ENCODE measurements around the gene PGAP3. TPM values are rescaled to one million over a fixed set of nuclear protein-coding genes. Genes with fewer than 3 reads are reported as not detected.
A peak's percentile ranks its signal among the peaks of the same experiment; 100 is the strongest.

The PGAP3 gene
- total RNA-seq (2021; ENCODE audit: unreplicated experiment) (21.8 TPM), Bru-seq, nascent RNA (percentile 59 among the genes with signal in this experiment), BruChase-seq, experiment 1, labeled RNA remaining after a 2-hour chase (percentile 73 among the genes with signal in this experiment), BruChase-seq, experiment 2, labeled RNA remaining after a 6-hour chase (percentile 75 among the genes with signal in this experiment)
- polyA plus RNA-seq (2012; ENCODE audit: insufficient read length): 23.8 TPM
- long read RNA-seq, transcript PGAP3-201 (8 exons, 2,737 nt): major isoform, 5 of 33 reads
- long read RNA-seq, transcript PGAP3-206 (4 exons, 2,220 nt): major isoform, 5 of 33 reads
- long read RNA-seq, partial matches to known transcripts: 5 of 33 reads
- long read RNA-seq, other reads (novel, unspliced or antisense): 18 of 33 reads

GRCh38 chr17:39687546-39688474 lies at the start of gene PGAP3:
TSS of gene PGAP3 (minus strand) at chr17:39688057. CDS start at chr17:39688014, 43 bp downstream.
- in situ Hi-C loops (cut with HindIII; ENCODE audit: low pct_unique_long_range_greater_than_20kb, low sequenced_read_pairs) (no loop called here), intact Hi-C loops (cut with micrococcal nuclease; ENCODE audit: unreplicated experiment) (no loop called here)
- peak; percentile 50 for DNase-seq (ENCODE audit: low read depth, low spot score)
- BruUV-seq (replicated peaks): TSS peak; percentile 99
- ATAC-seq: peak; percentile 98
- TF ChIP-seq CTCF (IDR thresholded peaks at IDR 0.05) (no peak), SIN3A (IDR thresholded peaks at IDR 0.05; ENCODE audit: borderline replicate concordance, insufficient read depth, low read depth, low read length) (0 out of 2 replicates have a peak, but pooled peaks have one; percentile 30), POLR2AphosphoS5 (IDR thresholded peaks at IDR 0.05; ENCODE audit: low read depth, low read length) (peak; percentile 78)
- no peaks in the 10 kb centered on the region for H3K27me3 ChIP-seq (ENCODE audit: control insufficient read depth, insufficient read depth, low read length)
- POLR2A ChIA-PET: interaction anchor here (0.7 kb wide), 1 partner anchor 15 kb away, joined by 3 read pairs; no protein-coding TSS in a partner anchor
- H3K27ac ChIP-seq (ENCODE audit: low read length): peak within 1 kb of the TSS; percentile 83
- H3K36me3 ChIP-seq (ENCODE audit: control insufficient read depth, insufficient read depth, low read length): no peaks in the 10 kb centered on the region; the same call in 1 of the 2 replicates
- H3K4me1 ChIP-seq (ENCODE audit: control insufficient read depth, insufficient read depth, low read length): 0 out of 2 replicates have a peak, but pooled peaks cover 3% of the 10 kb centered on the region
- CTCF ChIA-PET: interaction anchor here (0.5 kb wide), 1 partner anchor 43 kb away, joined by 10 read pairs; the partner anchor contains the start of gene MIEN1
- H3K9me3 ChIP-seq (ENCODE audit: control insufficient read depth, insufficient read depth, low read depth, low read length): peaks cover 4% of the 10 kb centered on the region; the same call in 1 of the 2 replicates
- H3K4me3 ChIP-seq (ENCODE audit: low read depth in 2 of 2, low read length in 2 of 2): peak within 1 kb of the TSS; percentile 56 to 78

GRCh38 chr17:39737206-39737759 lies 49.4 kb upstream of the PGAP3 start:
- intact Hi-C loops (cut with micrococcal nuclease; ENCODE audit: unreplicated experiment): no loop called here
- no peak for ATAC-seq

More at GRCh38 chr17:39737206-39737759, 49.4 kb upstream of the PGAP3 start:
- H3K4me3 ChIP-seq (ENCODE audit: low read depth in 2 of 2, low read length in 2 of 2): no peak overlapping the region; a peak in 1 of 4 replicates
- BruUV-seq (replicated peaks): no TSS peak
- H3K27ac ChIP-seq (ENCODE audit: low read length): no peak overlapping the region
- no peak for TF ChIP-seq TCF7L2 (IDR thresholded peaks at IDR 0.05; ENCODE audit: low read depth, low read length)
- TF ChIP-seq CTCF (IDR thresholded peaks at IDR 0.05): no peak
- TF ChIP-seq SIN3A (IDR thresholded peaks at IDR 0.05; ENCODE audit: borderline replicate concordance, insufficient read depth, low read depth, low read length): no peak
- no peak for TF ChIP-seq REST (IDR thresholded peaks at IDR 0.05; ENCODE audit: insufficient read depth in 1 of 2, low read depth in 2 of 2, low read length in 1 of 2)
- no peak for TF ChIP-seq POLR2AphosphoS5 (IDR thresholded peaks at IDR 0.05; ENCODE audit: low read depth, low read length)
- peaks cover 32% of the 10 kb centered on the region for H3K4me1 ChIP-seq (ENCODE audit: control insufficient read depth, insufficient read depth, low read length)
- DNase-seq (ENCODE audit: low read depth, low spot score): no peak
- no peaks in the 10 kb centered on the region for H3K27me3 ChIP-seq (ENCODE audit: control insufficient read depth, insufficient read depth, low read length)
- H3K9me3 ChIP-seq (ENCODE audit: control insufficient read depth, insufficient read depth, low read depth, low read length): no peaks in the 10 kb centered on the region
- CTCF ChIA-PET: interaction anchor here (0.6 kb wide), 1 partner anchor 18 kb away, joined by 3 read pairs; no protein-coding TSS in a partner anchor
- H3K36me3 ChIP-seq (ENCODE audit: control insufficient read depth, insufficient read depth, low read length): no peaks in the 10 kb centered on the region; the same call in 1 of the 2 replicates
- POLR2A ChIA-PET: no interaction called here
- in situ Hi-C loops (cut with HindIII; ENCODE audit: low pct_unique_long_range_greater_than_20kb, low sequenced_read_pairs): no loop called here
